Measurements from ENCODE around the gene WDFY2. TPM values are rescaled to one million over a fixed set of nuclear protein-coding genes. Genes with fewer than 3 reads are reported as not detected.

The WDFY2 gene
- total RNA-seq, 1 donor from 2014 or later: 6.8 TPM

DNA sequence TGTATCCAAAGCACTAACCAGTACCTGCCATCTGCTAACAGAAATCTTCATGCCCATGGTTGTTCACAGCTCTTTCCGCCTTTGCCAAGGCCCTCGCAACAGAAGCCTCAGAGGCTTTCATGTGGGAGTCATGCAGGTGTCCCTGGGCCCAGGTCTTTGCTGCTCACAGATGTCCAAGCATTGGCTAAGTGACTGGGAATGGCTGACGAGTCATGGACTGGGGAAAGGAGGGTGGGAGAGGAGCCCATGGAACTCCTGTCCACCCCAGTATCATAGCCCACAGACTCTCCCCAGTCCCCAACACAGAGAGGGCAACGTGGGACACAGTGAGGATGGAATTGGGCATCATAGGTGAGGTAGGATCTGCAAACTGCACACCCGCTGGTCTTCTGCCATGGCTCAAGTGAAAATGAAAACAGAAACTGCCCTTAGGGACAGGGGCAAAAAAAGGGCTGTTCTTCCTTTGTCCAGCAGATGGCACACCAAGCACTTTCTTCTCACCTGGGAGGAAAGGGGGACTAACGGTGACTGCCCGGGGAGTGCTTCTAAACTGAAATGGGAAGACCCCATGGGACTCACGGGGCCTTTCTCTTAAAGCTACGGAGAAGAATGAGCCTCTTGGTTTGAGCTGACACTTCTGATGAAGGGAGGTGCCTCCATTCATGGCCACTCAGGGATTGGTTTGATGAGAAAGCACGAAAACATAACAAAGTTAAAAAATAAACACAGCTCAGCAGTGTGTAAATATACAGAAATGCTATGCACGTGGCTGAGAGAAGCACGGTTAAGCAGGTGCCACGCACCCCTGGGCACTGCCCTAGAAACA is 230.8 kb downstream of the WDFY2 start:
- Histone ChIP-seq H3K27me3 (ENCODE audit: control insufficient read depth in 3 of 3, insufficient read depth in 3 of 3, low read length in 3 of 3) (no peaks in the 10 kb centered on the region), H3K36me3 (ENCODE audit: control insufficient read depth in 3 of 3, insufficient read depth in 3 of 3, low read length in 3 of 3) (no peaks in the 10 kb centered on the region), H3K4me3 (ENCODE audit: low read length in 3 of 3) (peak overlapping the region; percentile 61 to 71 (median 64)), H3K4me1 (ENCODE audit: control insufficient read depth in 3 of 3, insufficient read depth in 3 of 3, low read length in 3 of 3) (peaks cover 17 to 23% (median 20%) of the 10 kb centered on the region in 3 donors), H3K27ac (ENCODE audit: low read depth, low read length) (no peak overlapping the region), H3K9ac (ENCODE audit: low read depth in 1 of 3, low read length in 3 of 3) (peak overlapping the region in 2 of 3 donors; percentile 50 to 73), H3K9me3 (ENCODE audit: control insufficient read depth in 3 of 3, low read length in 3 of 3) (no peaks in the 10 kb centered on the region)

- Histone ChIP-seq H3K36me3 (ENCODE audit: control insufficient read depth in 3 of 3, insufficient read depth in 3 of 3, low read length in 3 of 3) (no peaks in the 10 kb centered on the region), H3K27ac (ENCODE audit: low read depth, low read length) (no peak overlapping the region), H3K4me1 (ENCODE audit: control insufficient read depth in 3 of 3, insufficient read depth in 3 of 3, low read length in 3 of 3) (peaks cover 17 to 23% (median 20%) of the 10 kb centered on the region in 3 donors), H3K4me3 (ENCODE audit: low read length in 3 of 3) (no peak overlapping the region), H3K27me3 (ENCODE audit: control insufficient read depth in 3 of 3, insufficient read depth in 3 of 3, low read length in 3 of 3) (no peaks in the 10 kb centered on the region), H3K9ac (ENCODE audit: low read depth in 1 of 3, low read length in 3 of 3) (no peak overlapping the region), H3K9me3 (ENCODE audit: control insufficient read depth in 3 of 3, low read length in 3 of 3) (no peaks in the 10 kb centered on the region)
These were observed 231.6 kb downstream of the WDFY2 start for GRCh38 chr13:51815848-51816247.

- Histone ChIP-seq H3K9ac (ENCODE audit: low read depth in 1 of 3, low read length in 3 of 3) (no peak overlapping the region), H3K27me3 (ENCODE audit: control insufficient read depth in 3 of 3, insufficient read depth in 3 of 3, low read length in 3 of 3) (no peaks in the 10 kb centered on the region), H3K27ac (ENCODE audit: low read depth, low read length) (no peak overlapping the region), H3K36me3 (ENCODE audit: control insufficient read depth in 3 of 3, insufficient read depth in 3 of 3, low read length in 3 of 3) (no peaks in the 10 kb centered on the region), H3K4me1 (ENCODE audit: control insufficient read depth in 3 of 3, insufficient read depth in 3 of 3, low read length in 3 of 3) (peaks cover 17 to 23% (median 20%) of the 10 kb centered on the region in 3 donors), H3K4me3 (ENCODE audit: low read length in 3 of 3) (no peak overlapping the region), H3K9me3 (ENCODE audit: control insufficient read depth in 3 of 3, low read length in 3 of 3) (no peaks in the 10 kb centered on the region)
These were observed 232.5 kb downstream of the WDFY2 start for GRCh38 chr13:51816604-51817249.

Small RNA genes within 50 kb of the gene (small RNA-seq; reads per million reads assigned to genes)
- gene MIR4703 (not detected), gene RN7SL413P (not detected), gene RNU6-65P (not detected), gene RNY1P6 (not detected)

Other genes with a start within 250 kb of the WDFY2 start
- gene SERPINE3, start 244.8 kb upstream of the WDFY2 start, total RNA-seq: not detected
- gene INTS6, start 131.4 kb upstream of the WDFY2 start, total RNA-seq: 20.4 TPM
- gene DHRS12, start 219.7 kb downstream of the WDFY2 start, total RNA-seq: 5.2 TPM

All from skeletal muscle tissue (tissue), 5 donors.